RWPE1 (cell line): ENCODE results near the gene SLC16A5.

Experiments used
- CTCF ChIA-PET: fragments of 350-600 bp; sonication (Branson Sonifier 250); formaldehyde crosslinking; extraction: SDS; loops from one replicate; lab custom pipeline; 2021; lab: Yijun Ruan, JAX
- POLR2A ChIA-PET: fragments of 400-600 bp; formaldehyde crosslinking; extraction: SDS; loops from one replicate; lab custom pipeline; 2020; ENCODE audit warnings: antibody characterized with exemption; ENCODE audit not compliant: low non-redundant PET; lab: Yijun Ruan, JAX
- DNase-seq: peaks from one replicate; pipeline ENCODE4 v3.0.0; 2012; ENCODE audit warnings: low spot score
- H3K27ac ChIP-seq: fragments of 450-650 bp; 2 replicates; pipeline ENCODE4 v1.5.1; 2017
- CTCF ChIP-seq: fragments of 450-650 bp; conservative IDR thresholded peaks from 2 replicates; pipeline ENCODE4 v1.5.1; 2017; ENCODE audit warnings: low read depth, mild to moderate bottlenecking

The SLC16A5 gene

GRCh38 chr17:75152922-75153779, 65.4 kb downstream of the SLC16A5 start:
- CTCF ChIA-PET: interaction anchor here (0.6 kb wide), 1 partner anchor 165 kb away, joined by 4 read pairs; no protein-coding TSS in a partner anchor
- POLR2A ChIA-PET: no interaction called here
- H3K27ac ChIP-seq: peak overlapping the region; percentile 85
- TF ChIP-seq CTCF: no peak
- DNase-seq: peak; percentile 63

- ChIA-PET CTCF (interaction anchor here (1.1 kb wide), 1 partner anchor 48 kb away, joined by 5 read pairs; no protein-coding TSS in a partner anchor), POLR2A (interaction anchor here (1.4 to 1.5 kb wide), 2 partner anchors 22 to 30 kb away, joined by 3 read pairs; no protein-coding TSS in a partner anchor)
- H3K27ac ChIP-seq: peak overlapping the region; percentile 85
- no peak for TF ChIP-seq CTCF
- no peak for DNase-seq
These were observed 66.0 kb downstream of the SLC16A5 start for GRCh38 chr17:75153780-75154194.

- no peak for TF ChIP-seq CTCF
- POLR2A ChIA-PET: interaction anchor here (0.6 to 1.5 kb wide), 4 partner anchors 9 to 118 kb away, joined by 3 to 9 read pairs (median 3); no protein-coding TSS in a partner anchor
- peak within 1 kb of the TSS; percentile 85 for H3K27ac ChIP-seq
These were observed 66.7 kb downstream of the SLC16A5 start, which contains the start of gene JPT1 for GRCh38 chr17:75154195-75155106. Gene JPT1 (minus strand): TSS chr17:75154512. CDS start chr17:75154397, 115 bp downstream.

GRCh38 chr17:75155191-75155601, 67.4 kb downstream of the SLC16A5 start:
- no peak for TF ChIP-seq CTCF
- DNase-seq: peak; percentile 23
- ChIA-PET CTCF (interaction anchor here (1.0 kb wide), 1 partner anchor 41 kb away, joined by 3 read pairs; no protein-coding TSS in a partner anchor), POLR2A (interaction anchor here (0.6 to 1.5 kb wide), 5 partner anchors 9 to 117 kb away, joined by 3 to 9 read pairs (median 3); no protein-coding TSS in a partner anchor)
- H3K27ac ChIP-seq: peak overlapping the region; percentile 85

More at GRCh38 chr17:75154195-75155106, 66.7 kb downstream of the SLC16A5 start, which contains the start of gene JPT1:
- CTCF ChIA-PET: interaction anchor here (1.0 to 1.1 kb wide), 2 partner anchors 40 to 47 kb away, joined by 3 to 5 read pairs; no protein-coding TSS in a partner anchor
- peak; percentile 99 for DNase-seq
